ENCODE data around the gene GRK5.

Gene GRK5

GRCh38 chr10:119299531-119299930 is 92.2 kb downstream of the GRK5 start:
- DNase-seq (ENCODE audit: low spot score) = no peak

- DNase-seq (ENCODE audit: low spot score) = no peak
Measured at GRCh38 chr10:119301397-119301796, 94.0 kb downstream of the GRK5 start.

- DNase-seq (ENCODE audit: low spot score) = no peak
Measured at GRCh38 chr10:119302172-119302571, 94.8 kb downstream of the GRK5 start.

- DNase-seq (ENCODE audit: low spot score) = no peak
Measured at GRCh38 chr10:119302591-119303253, 95.4 kb downstream of the GRK5 start.

GRCh38 chr10:119303886-119304285 is 96.5 kb downstream of the GRK5 start:
- DNase-seq (ENCODE audit: low spot score) = no peak

GRCh38 chr10:119304541-119304940 is 97.2 kb downstream of the GRK5 start:
- DNase-seq (ENCODE audit: low spot score) = no peak

- DNase-seq (ENCODE audit: low spot score) = no peak
Measured at GRCh38 chr10:119305860-119306513, 98.6 kb downstream of the GRK5 start.

- no peak for DNase-seq (ENCODE audit: low spot score)
Measured at GRCh38 chr10:119306514-119306951, 99.2 kb downstream of the GRK5 start.

- no peak for DNase-seq (ENCODE audit: low spot score)
Measured at GRCh38 chr10:119306986-119307392, 99.6 kb downstream of the GRK5 start.

GRCh38 chr10:119308089-119308488 is 100.7 kb downstream of the GRK5 start:
- DNase-seq (ENCODE audit: low spot score) = no peak

- DNase-seq (ENCODE audit: low spot score) = no peak
Measured at GRCh38 chr10:119308551-119309422, 101.4 kb downstream of the GRK5 start.

GRCh38 chr10:119309423-119309770 is 102.0 kb downstream of the GRK5 start:
- no peak for DNase-seq (ENCODE audit: low spot score)

GRCh38 chr10:119310806-119311205 is 103.4 kb downstream of the GRK5 start:
- no peak for DNase-seq (ENCODE audit: low spot score)

GRCh38 chr10:119312241-119312640 is 104.9 kb downstream of the GRK5 start:
- DNase-seq (ENCODE audit: low spot score) = no peak

- no peak for DNase-seq (ENCODE audit: low spot score)
Measured at GRCh38 chr10:119313024-119313423, 105.7 kb downstream of the GRK5 start.

GRCh38 chr10:119313644-119314043 is 106.3 kb downstream of the GRK5 start:
- no peak for DNase-seq (ENCODE audit: low spot score)

GRCh38 chr10:119314061-119314460 is 106.7 kb downstream of the GRK5 start:
- no peak for DNase-seq (ENCODE audit: low spot score)

- no peak for DNase-seq (ENCODE audit: low spot score)
Measured at GRCh38 chr10:119314486-119314885, 107.1 kb downstream of the GRK5 start.

- DNase-seq (ENCODE audit: low spot score) = no peak
Measured at GRCh38 chr10:119315128-119316001, 108.0 kb downstream of the GRK5 start.

GRCh38 chr10:119316002-119316358 is 108.6 kb downstream of the GRK5 start:
- no peak for DNase-seq (ENCODE audit: low spot score)

- no peak for DNase-seq (ENCODE audit: low spot score)
Measured at GRCh38 chr10:119316729-119317097, 109.3 kb downstream of the GRK5 start.
